NB4 (cell line): ENCODE results near the gene TCERG1.

Experiments
- CTCF ChIP-seq: IDR thresholded peaks from one replicate; pipeline ENCODE4 v1.5.1; 2012; ENCODE audit warnings: low read depth, low read length
- MAX ChIP-seq: IDR thresholded peaks from 2 replicates; pipeline ENCODE4 v1.6.1; 2011; ENCODE audit warnings: low read depth, low read length
- MYC ChIP-seq: IDR thresholded peaks from 2 replicates; pipeline ENCODE4 v1.6.1; 2011; ENCODE audit warnings: low read depth, low read length
- POLR2A ChIP-seq: IDR thresholded peaks from 2 replicates; pipeline ENCODE4 v1.6.1; 2011; ENCODE audit warnings: mild to moderate bottlenecking; ENCODE audit not compliant: insufficient read length; ENCODE audit errors: extremely low read depth

- TF ChIP-seq POLR2A (peak; percentile 66), CTCF (peak; percentile 56), MYC (peak; percentile 99), MAX (peak; percentile 99)
These were observed at the start of gene TCERG1 for GRCh38 chr5:146446861-146447733.
